HG03521 (cell line): ENCODE results near the gene PHKG2.
"Not testable (repeated sequence)": the region's sequence is repeated elsewhere in the genome, so short reads cannot be mapped to it uniquely, and the experiment has no call there.

Experiments used
- ATAC-seq: cut with Tn5 transposase; IDR thresholded peaks from one replicate; pipeline ENCODE4 v1.9.1; 2021; ENCODE audit warnings: mild to moderate bottlenecking, moderate library complexity; ENCODE audit not compliant: unreplicated experiment

The PHKG2 gene

GRCh38 chr16:30747799-30748633 lies at the start of gene PHKG2:
Gene PHKG2, plus strand, starts transcription at chr16:30748425. Its CDS starts 396 bp downstream, at chr16:30748821.
- peak; percentile 96 for ATAC-seq

GRCh38 chr16:30698816-30699614 lies 49.2 kb upstream of the PHKG2 start, which contains the start of gene SRCAP:
Gene SRCAP, plus strand, starts transcription at chr16:30699171. Its CDS starts 1,654 bp downstream, at chr16:30700825.
- ATAC-seq = peak; percentile 27

GRCh38 chr16:30699615-30700099 lies 48.6 kb upstream of the PHKG2 start:
- ATAC-seq = no peak

GRCh38 chr16:30700491-30700890 lies 47.7 kb upstream of the PHKG2 start:
- no peak for ATAC-seq

GRCh38 chr16:30700971-30701370 lies 47.3 kb upstream of the PHKG2 start:
- ATAC-seq = no peak

GRCh38 chr16:30703071-30703470 lies 45.2 kb upstream of the PHKG2 start:
- ATAC-seq = not testable (repeated sequence)

- ATAC-seq = no peak
Measured at GRCh38 chr16:30703971-30704370, 44.3 kb upstream of the PHKG2 start.

GRCh38 chr16:30706046-30706445 lies 42.2 kb upstream of the PHKG2 start:
- ATAC-seq = no peak

- no peak for ATAC-seq
Measured at GRCh38 chr16:30710971-30711370, 37.3 kb upstream of the PHKG2 start.

GRCh38 chr16:30711712-30712111 lies 36.5 kb upstream of the PHKG2 start:
- ATAC-seq = no peak

- ATAC-seq = no peak
Measured at GRCh38 chr16:30715750-30716445, 32.3 kb upstream of the PHKG2 start.

- ATAC-seq = no peak
Measured at GRCh38 chr16:30720086-30720485, 28.1 kb upstream of the PHKG2 start.

- ATAC-seq = no peak
Measured at GRCh38 chr16:30720694-30721093, 27.5 kb upstream of the PHKG2 start.

GRCh38 chr16:30721167-30721566 lies 27.1 kb upstream of the PHKG2 start:
- no peak for ATAC-seq

- ATAC-seq = no peak
Measured at GRCh38 chr16:30721606-30722005, 26.6 kb upstream of the PHKG2 start.

- no peak for ATAC-seq
Measured at GRCh38 chr16:30722443-30722842, 25.8 kb upstream of the PHKG2 start.

- ATAC-seq = no peak
Measured at GRCh38 chr16:30722916-30723315, 25.3 kb upstream of the PHKG2 start.

GRCh38 chr16:30723725-30724355 lies 24.4 kb upstream of the PHKG2 start:
- no peak for ATAC-seq

- ATAC-seq = no peak
Measured at GRCh38 chr16:30724641-30725417, 23.4 kb upstream of the PHKG2 start.

GRCh38 chr16:30725418-30725792 lies 22.8 kb upstream of the PHKG2 start:
- ATAC-seq = no peak
